Measurements from ENCODE around the gene HNRNPDL.

The HNRNPDL gene

GRCh38 chr4:82434949-82435348, 4.7 kb upstream of the HNRNPDL start:
- TF ChIP-seq, protein P1, sequence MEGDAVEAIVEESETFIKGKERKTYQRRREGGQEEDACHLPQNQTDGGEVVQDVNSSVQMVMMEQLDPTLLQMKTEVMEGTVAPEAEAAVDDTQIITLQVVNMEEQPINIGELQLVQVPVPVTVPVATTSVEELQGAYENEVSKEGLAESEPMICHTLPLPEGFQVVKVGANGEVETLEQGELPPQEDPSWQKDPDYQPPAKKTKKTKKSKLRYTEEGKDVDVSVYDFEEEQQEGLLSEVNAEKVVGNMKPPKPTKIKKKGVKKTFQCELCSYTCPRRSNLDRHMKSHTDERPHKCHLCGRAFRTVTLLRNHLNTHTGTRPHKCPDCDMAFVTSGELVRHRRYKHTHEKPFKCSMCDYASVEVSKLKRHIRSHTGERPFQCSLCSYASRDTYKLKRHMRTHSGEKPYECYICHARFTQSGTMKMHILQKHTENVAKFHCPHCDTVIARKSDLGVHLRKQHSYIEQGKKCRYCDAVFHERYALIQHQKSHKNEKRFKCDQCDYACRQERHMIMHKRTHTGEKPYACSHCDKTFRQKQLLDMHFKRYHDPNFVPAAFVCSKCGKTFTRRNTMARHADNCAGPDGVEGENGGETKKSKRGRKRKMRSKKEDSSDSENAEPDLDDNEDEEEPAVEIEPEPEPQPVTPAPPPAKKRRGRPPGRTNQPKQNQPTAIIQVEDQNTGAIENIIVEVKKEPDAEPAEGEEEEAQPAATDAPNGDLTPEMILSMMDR (IDR thresholded peaks at IDR 0.05; ENCODE audit: low read depth, low read length, missing control alignments): no peak
- no peak for DNase-seq (ENCODE audit: low read depth)
- in situ Hi-C loops (cut with HindIII; ENCODE audit: low sequenced_read_pairs): no loop called here
- H3K4me3 ChIP-seq (ENCODE audit: low read depth, low read length): no peak overlapping the region

GRCh38 chr4:82433791-82434190, 3.5 kb upstream of the HNRNPDL start:
- no peak for DNase-seq (ENCODE audit: low read depth)
- in situ Hi-C loops (cut with HindIII; ENCODE audit: low sequenced_read_pairs): no loop called here

DNA sequence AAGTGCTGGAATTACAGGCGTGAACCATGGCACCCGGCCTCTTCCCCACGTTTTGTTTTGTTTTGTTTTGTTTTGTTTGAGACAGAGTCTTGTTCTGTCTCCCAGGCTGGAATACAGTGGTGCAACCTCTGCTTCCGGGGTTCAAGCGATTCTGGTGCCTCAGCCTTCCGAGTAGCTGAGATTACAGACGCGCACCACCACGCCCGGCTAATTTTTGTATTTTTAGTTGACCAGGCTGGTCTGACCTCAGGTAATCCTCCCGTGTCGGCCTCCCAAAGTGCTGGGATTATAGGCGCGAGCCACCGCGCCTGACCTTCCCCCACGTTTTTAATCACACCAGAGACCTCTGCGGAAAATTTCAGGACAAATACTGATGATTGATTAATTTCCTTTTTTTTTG, 2.3 kb upstream of the HNRNPDL start:
- in situ Hi-C loops (cut with HindIII; ENCODE audit: low sequenced_read_pairs): no loop called here
- no peak overlapping the region for H3K4me3 ChIP-seq (ENCODE audit: low read depth, low read length)
- TF ChIP-seq, protein P1 (IDR thresholded peaks at IDR 0.05; ENCODE audit: low read depth, low read length, missing control alignments): no peak
- no peak for DNase-seq (ENCODE audit: low read depth)

More at GRCh38 chr4:82433791-82434190, 3.5 kb upstream of the HNRNPDL start:
- TF ChIP-seq, protein P1 (IDR thresholded peaks at IDR 0.05; ENCODE audit: low read depth, low read length, missing control alignments): no peak
- no peak overlapping the region for H3K4me3 ChIP-seq (ENCODE audit: low read depth, low read length)

- TF ChIP-seq, protein P1 (IDR thresholded peaks at IDR 0.05; ENCODE audit: low read depth, low read length, missing control alignments): no peak
- DNase-seq (ENCODE audit: low read depth): no peak
- in situ Hi-C loops (cut with HindIII; ENCODE audit: low sequenced_read_pairs): no loop called here
- peak overlapping the region; percentile 85 for H3K4me3 ChIP-seq (ENCODE audit: low read depth, low read length)
Measured at GRCh38 chr4:82431831-82432230, 1.6 kb upstream of the HNRNPDL start.

DNA sequence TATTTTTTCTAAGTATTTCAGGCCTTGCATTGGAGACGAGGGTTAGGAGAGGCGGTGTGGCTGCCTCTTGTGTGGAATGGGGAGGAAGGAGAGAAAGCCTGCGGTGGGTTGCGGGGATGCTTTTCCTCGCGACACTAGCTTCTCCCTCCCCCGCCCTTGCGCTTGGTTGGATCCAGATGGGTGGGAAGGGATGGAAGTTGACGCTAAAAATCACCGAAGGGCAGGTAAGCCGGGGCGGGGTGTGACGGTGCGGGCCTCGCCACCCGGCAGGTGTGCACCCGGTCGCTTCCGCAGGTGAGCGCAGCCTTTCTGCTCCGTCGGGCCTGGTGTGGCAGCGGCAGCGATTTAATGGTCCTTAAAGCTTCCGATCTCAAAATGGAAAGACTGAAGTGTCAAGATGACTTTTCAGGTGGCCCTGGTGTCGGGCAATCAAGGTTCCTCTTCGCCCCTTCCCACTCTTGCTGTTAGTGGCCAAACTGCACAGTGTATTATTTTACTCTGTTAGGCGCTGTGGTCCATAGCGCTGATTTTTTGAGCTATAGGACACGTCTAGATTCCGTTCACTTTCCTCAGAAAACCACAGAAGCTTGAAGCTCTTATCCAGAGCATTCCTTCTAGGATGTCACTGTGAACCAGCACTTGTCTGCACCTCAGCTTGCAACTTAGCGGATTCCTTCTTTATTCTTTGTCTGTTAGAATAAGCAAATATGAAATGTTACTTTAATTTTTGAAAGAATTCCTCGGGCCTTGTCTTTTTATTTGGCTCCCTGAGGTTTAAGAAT, 893 bp upstream of the HNRNPDL start:
- no peak for DNase-seq (ENCODE audit: low read depth)
- in situ Hi-C loops (cut with HindIII; ENCODE audit: low sequenced_read_pairs): no loop called here
- TF ChIP-seq, protein P1 (IDR thresholded peaks at IDR 0.05; ENCODE audit: low read depth, low read length, missing control alignments): no peak

DNA sequence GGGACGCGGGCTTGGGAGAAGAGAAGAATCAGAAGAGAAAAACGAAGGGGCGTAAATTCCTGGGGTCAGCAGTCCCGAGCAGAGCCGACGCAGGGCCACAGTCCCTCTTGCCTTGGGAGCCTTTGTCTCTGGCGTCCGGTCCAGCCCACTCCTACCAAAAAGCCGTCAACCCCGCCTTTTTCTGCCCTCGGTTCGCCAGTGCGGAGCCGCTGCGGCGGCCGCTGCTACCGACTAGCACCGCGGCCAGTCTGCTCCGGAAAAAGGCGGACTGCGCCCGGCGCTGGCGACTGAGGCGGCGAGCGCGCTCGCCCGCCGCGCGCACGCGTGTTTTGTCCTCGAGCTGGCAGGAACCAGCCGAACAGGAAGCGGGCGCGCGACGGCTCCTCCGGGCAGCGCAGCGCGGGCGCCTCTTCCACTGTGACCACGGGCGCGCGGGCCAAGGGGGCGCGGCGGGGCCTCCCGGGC, 502 bp downstream of the HNRNPDL start:
- in situ Hi-C loops (cut with HindIII; ENCODE audit: low sequenced_read_pairs): no loop called here
- no peak for DNase-seq (ENCODE audit: low read depth)
- peak overlapping the region; percentile 85 for H3K4me3 ChIP-seq (ENCODE audit: low read depth, low read length)
- TF ChIP-seq, protein P1 (IDR thresholded peaks at IDR 0.05; ENCODE audit: low read depth, low read length, missing control alignments): no peak

More for the DNA sequence above, 893 bp upstream of the HNRNPDL start:
- H3K4me3 ChIP-seq (ENCODE audit: low read depth, low read length): peak overlapping the region; percentile 85

Measured in astrocyte of the cerebellum (primary cell).